GM12891 (cell line): ENCODE results near the gene RNF31.
"Not testable (repeated sequence)": the region's sequence is repeated elsewhere in the genome, so short reads cannot be mapped to it uniquely, and the experiment has no call there.

Source experiments
- DNase-seq: peaks from one replicate; pipeline ENCODE4 v3.0.0; 2011; ENCODE audit warnings: low spot score; ENCODE audit not compliant: insufficient read length
- FAIRE-seq: peaks from 2 replicates; lab custom pipeline; 2011; peaks lifted over from hg19 to GRCh38; lab: Jason Lieb, UNC
- PAX5 ChIP-seq: IDR thresholded peaks from 2 replicates; pipeline ENCODE4 v1.6.1; 2011; ENCODE audit warnings: low read length, moderate library complexity, mild to moderate bottlenecking; ENCODE audit not compliant: insufficient read depth, severe bottlenecking
- POLR2A ChIP-seq: IDR thresholded peaks from 2 replicates; pipeline ENCODE4 v1.6.1; 2011; ENCODE audit warnings: low read depth, low read length, control low read depth
- POLR2AphosphoS5 ChIP-seq: IDR thresholded peaks from 2 replicates; pipeline ENCODE4 v1.6.1; 2011; ENCODE audit warnings: low read depth, low read length, control low read depth
- POU2F2 ChIP-seq: IDR thresholded peaks from 2 replicates; pipeline ENCODE4 v1.6.1; 2011; ENCODE audit warnings: low read depth, mild to moderate bottlenecking, control low read depth, low read length, moderate library complexity
- SPI1 ChIP-seq: IDR thresholded peaks from 2 replicates; pipeline ENCODE4 v1.6.1; 2011; ENCODE audit warnings: low read depth, low read length, control low read depth
- TAF1 ChIP-seq: IDR thresholded peaks from 2 replicates; pipeline ENCODE4 v1.6.1; 2011; ENCODE audit warnings: low read depth, low read length, control low read depth

The RNF31 gene

GRCh38 chr14:24198814-24199524, 51.7 kb downstream of the RNF31 start:
- TF ChIP-seq PAX5 (no peak), POU2F2 (no peak), POLR2AphosphoS5 (no peak)
- no peak for DNase-seq
- no peak for FAIRE-seq

GRCh38 chr14:24202538-24202937, 55.2 kb downstream of the RNF31 start:
- not testable (repeated sequence) for FAIRE-seq, DNase-seq

- FAIRE-seq, DNase-seq: not testable (repeated sequence)
Observed at GRCh38 chr14:24203249-24203886, 56.1 kb downstream of the RNF31 start.

GRCh38 chr14:24204163-24205146, 57.2 kb downstream of the RNF31 start:
- DNase-seq: no peak
- TF ChIP-seq PAX5 (no peak), POLR2A (no peak), POLR2AphosphoS5 (no peak), TAF1 (no peak), SPI1 (no peak), POU2F2 (no peak)
- no peak for FAIRE-seq

- no peak for DNase-seq
- no peak for TF ChIP-seq PAX5
- no peak for TF ChIP-seq POLR2A
- TF ChIP-seq TAF1: no peak
- no peak for FAIRE-seq
Observed at GRCh38 chr14:24206260-24207103, 59.2 kb downstream of the RNF31 start.

- no peak for TF ChIP-seq POU2F2
- no peak for TF ChIP-seq PAX5
- no peak for TF ChIP-seq POLR2A
- no peak for TF ChIP-seq TAF1
- TF ChIP-seq SPI1: no peak
- no peak for TF ChIP-seq POLR2AphosphoS5
- DNase-seq (no peak), FAIRE-seq (no peak)
Observed at GRCh38 chr14:24207104-24207551, 59.8 kb downstream of the RNF31 start.

- TF ChIP-seq PAX5: no peak
- TF ChIP-seq POU2F2: no peak
- no peak for TF ChIP-seq POLR2A
- no peak for TF ChIP-seq TAF1
- TF ChIP-seq POLR2AphosphoS5: no peak
- no peak for TF ChIP-seq SPI1
- no peak for DNase-seq
- no peak for FAIRE-seq
Observed at GRCh38 chr14:24207625-24208024, 60.3 kb downstream of the RNF31 start.
